CMK (cell line): ENCODE results near the gene LINC00305.

Experiments used
- DNase-seq: peaks from one replicate; pipeline ENCODE4 v3.0.0-alpha.2; 2010; ENCODE audit warnings: low read depth

The LINC00305 gene

DNA sequence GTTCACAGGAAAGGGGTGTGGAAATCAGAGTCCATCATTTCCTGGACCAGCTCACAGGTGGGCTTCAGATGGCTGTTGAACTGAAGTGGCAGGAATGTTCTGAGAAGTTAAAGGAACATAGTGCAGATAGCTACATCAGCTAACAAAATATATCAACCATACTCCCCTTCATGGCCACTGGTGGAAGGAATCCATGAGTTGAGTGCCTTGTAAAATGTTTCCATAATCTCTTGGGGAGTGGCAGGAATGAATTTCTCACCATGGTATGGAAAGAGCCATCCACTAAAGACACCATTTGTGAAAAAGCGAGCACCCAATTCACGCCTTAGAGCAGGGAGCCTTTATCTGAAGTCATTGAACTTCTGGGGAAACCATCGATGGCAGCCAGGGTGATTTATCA is at the start of gene LINC00305:
Gene LINC00305, minus strand, starts transcription at position 101 of the 400 bp plus-strand sequence.
- DNase-seq = no peak

DNA sequence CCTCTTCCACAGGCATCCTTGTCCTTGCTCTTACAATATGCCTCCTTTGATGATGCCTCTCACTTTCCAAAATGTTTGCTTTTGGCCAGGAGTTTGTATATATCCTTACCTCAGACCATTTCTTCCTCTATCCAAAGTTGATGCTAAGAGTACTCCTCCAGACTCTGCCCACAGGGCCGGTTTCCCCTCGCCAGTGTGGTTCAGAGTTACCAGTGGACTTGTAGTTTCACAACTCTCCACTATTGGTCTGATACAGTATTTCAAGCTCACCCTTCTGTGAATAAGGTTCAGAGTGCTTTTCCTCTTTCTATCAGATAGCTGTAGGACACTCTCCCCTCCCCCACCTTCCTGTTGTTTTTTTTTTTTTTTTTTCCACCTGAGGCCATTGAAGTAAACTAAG is 42.2 kb upstream of the LINC00305 start:
- DNase-seq = no peak

DNA sequence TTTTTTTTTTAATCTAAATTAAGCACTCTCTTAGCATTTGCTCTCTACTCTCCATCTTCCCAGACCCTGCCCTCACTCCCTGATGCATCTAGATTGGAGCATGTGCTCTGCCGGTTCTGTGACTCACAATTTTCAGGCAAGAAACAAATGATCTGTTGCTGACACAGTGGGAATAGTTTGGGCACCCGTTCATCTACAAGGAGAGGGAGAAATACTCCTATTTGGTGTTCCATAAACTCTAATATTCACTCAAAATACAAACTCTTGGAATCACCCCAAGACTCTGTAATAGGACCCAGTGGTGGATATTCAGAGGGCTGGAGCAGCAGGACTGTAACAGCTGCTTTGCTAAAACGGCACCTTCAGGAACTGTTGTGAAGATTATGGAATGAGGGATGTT is 37.1 kb upstream of the LINC00305 start:
- DNase-seq = no peak

DNA sequence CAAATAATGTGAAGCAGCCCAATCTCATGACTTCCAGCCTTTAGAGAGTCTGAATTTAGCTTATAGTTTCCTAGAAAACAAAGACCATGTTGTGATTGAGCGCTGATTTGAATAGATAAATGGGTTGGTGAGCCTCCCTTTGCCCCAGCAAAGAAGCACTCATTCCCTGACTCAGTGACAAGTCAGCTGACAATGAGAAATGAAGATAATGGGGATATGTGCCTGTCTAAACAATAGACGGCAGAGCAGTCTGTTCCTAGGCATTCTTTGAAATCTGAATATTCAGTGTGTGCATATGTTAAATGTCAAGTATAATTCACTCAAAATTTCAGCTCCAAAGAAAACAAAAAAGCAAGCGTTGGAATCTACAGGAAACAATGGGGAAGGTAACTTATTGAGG is 34.8 kb upstream of the LINC00305 start:
- no peak for DNase-seq

DNA sequence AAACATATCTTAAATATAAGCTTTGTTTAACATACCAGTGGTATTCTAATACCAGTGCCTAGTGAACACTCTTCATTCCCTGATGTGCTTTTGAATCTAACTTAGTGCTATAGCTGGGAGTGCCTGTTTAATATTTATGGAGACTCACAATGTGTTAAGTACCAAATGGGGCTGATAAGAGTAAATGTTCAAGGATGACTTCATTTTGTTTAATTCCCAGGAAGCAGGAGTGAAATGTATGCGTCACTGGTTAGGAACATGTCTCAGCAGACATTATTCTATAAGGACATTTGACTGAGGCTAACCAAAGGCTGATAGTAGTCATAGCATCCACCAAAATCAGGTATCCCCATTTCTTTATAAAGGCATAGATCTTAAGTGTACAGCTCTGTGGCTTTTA is 31.7 kb upstream of the LINC00305 start:
- no peak for DNase-seq

DNA sequence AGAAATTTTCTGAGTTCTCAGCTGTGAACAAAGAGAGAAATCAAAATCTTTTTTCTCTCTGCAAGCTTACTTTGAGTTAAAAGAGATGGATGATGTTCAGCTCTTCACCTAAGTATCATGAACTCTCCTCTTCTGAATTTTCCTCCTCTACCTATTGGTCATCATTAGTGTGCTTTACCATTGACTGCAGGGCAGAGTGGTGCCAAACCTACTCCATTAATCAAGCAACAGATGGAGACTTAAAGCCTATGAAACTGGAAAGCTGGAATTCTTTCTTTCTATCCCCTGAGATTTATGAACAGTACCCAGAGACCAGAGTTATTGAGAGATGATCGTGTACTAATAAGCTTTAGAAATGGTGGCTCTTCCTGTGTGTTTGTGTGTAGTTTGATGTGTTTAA is 31.3 kb upstream of the LINC00305 start:
- DNase-seq = no peak

DNA sequence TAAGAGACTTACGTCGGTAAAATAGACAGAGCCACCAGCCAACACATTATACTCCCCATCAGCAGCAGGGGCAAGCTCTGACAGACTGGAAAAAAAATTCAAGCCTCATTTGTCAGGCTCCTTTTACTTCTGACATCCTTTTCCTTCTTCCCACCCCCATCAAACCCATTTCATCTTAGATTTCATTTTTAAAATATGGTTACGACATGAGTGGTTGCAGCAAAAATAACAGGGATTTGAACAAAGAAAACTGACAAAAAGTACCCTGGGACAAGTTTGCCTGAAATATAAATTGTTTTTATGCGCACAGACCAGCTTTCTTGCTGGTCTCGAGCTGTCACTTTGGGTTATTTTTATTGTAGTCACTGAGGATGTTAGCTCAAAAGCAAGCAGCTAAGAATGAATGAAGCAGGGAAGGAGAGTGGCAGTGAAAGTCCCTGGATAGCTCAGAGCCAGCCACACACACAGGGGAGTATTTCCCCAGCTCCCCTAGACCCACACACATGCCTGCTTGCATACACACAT is 30.7 kb upstream of the LINC00305 start:
- no peak for DNase-seq

DNA sequence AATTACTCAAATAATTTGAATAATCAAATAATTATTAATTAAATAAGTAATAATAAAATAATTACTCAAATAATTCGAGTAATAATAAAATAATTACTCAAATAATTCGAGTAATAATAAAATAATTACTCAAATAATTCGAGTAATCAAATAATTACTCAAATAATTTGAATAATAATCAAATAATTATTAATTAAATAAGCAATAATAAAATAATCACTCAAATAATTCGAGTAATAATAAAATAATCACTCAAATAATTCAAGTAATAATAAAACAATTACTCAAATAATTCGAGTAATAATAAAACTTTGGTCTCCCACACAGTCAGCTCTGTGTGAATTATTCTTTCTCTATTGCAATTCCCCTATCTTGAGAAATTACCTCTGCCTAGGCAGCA is 30.0 kb upstream of the LINC00305 start:
- DNase-seq = no peak

DNA sequence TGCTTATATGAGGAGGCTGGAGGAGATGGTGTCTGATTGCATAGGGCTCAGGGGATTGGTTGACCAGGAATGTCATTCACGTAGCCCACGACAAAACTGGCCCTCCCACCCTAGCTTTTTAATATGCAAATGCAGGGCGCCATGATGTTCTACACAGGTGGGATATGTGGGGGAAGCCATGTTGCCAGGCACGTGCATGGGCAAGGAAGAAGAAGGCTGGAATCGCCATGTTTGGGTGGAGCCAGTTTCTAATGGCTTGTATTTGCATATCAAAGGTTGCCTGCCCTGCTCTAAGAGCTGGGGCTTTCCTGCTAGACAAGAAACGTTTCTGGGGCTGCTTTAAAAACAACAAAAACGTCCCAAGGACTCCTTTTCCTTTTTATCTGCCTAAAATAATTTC is 26.5 kb upstream of the LINC00305 start:
- DNase-seq = no peak

DNA sequence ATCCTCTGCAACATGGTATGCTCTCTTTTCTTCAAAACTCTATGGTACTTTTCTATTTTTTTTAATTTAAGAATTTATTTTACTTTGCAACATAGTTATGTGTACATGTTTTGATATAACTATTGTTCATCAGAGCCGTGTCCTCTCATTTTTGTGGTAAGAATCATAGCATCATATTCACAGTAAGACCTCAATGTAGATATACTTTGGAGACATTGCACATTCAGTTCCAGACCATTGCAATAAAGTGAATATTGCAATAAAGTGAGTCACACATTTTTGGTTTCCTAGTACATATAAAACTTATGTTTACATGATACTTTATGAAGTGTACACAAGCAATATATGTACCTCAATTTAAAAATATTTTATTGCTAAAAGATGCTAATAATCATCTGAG is 22.7 kb upstream of the LINC00305 start:
- no peak for DNase-seq

DNA sequence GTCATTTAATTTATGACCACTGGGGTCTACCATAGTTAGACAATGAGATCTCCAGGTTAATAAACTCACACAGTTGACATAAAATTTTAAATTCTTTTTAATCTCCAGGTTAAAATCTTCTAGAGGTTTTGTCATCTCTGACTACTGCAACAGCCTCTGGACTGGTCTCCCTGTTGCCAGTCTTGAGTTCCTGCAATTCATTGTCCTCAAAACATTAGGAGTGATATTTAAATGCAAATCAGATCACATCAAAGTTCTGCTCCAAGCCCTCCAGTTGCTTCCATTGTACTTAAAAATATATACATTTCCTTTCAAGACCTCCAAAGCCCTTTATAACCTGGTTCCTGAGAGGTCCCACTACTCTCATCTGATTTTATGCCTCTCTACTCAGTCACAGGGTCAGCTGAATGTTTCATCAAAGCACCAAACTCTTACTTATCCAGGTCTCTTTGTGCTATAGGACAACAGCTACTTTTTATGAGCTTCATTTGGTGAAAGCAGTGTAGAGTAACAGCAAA is 18.6 kb upstream of the LINC00305 start:
- no peak for DNase-seq

DNA sequence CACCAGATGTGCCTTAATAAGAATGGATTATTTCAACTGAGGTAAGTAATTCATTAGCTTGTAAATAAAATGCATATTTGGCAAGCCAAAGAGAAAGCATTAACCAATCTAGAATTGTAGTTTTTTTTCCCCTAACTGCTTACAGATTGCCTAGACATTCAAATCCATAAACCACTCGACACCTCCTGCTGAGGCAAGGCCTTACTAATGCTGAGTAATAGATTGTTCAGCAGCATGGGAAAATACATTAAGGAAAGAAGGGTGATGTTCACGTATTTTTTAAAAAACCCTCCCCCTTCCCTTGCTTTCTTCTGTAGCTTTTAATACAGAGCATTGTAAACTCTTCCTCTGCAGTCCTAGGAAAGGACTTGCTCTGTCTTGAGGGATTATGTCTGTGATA is 17.0 kb upstream of the LINC00305 start:
- no peak for DNase-seq

DNA sequence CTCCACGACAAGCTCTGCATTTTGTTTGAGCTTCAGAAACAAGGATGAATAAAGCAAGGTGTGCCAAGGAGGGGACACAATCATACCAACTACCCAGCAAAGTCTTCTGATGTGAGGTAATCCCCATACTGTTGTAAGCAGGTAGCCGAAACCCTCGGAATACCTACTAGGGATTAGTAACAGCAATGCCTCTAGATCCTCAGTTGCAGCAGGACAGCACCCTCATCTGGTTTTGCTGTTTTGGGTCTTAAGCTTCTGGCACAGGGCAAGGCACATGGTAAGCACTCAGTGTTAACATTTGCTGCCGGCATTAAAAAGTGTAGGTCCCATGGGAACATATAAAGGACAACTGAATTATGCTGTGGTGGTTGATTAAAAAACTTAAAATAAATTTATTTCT is 16.0 kb upstream of the LINC00305 start:
- no peak for DNase-seq

DNA sequence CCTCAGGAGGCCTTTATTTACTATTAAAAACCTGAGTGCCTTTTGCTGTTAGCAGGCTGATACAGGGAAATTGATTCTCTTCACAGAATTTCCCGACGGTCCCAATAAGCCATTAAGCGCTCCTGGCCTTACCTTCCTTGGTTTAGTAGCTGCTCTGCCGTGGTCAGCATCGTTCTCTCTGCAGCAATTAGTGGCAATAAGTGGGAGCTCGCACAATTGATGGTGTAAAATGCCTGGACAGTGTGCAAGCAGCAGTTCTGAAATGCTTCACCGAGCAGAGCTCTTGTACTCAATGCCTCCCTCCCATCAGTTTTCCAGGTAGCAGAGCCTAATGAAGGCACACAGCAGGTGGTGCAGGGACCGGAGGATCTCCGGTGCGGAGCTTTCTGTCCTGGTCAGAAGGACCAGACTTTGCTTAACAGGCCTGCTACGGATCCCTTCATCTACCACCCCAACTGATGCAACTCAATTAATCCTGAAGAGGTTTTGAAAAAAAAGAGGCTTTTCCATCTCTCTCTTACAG is 1.1 kb upstream of the LINC00305 start:
- DNase-seq = no peak

DNA sequence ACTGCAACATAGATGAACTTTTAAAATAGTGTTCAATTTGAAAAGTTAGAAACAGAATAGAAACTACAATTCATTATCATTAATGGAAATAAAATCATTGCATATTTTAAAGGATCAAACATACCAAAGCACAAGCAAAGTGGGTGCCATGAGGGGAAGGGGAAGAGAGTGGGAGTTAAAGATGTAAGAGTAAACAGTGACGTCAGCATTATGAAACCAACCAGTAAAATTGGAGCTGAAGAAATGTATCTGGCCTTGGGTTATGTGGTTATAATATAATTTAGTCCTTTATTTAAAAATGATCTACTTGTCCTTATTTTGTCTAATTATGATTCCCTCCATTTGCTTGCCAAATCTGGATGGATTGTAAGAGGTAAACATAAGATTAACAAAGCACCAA is 6.0 kb downstream of the LINC00305 start:
- DNase-seq = no peak

DNA sequence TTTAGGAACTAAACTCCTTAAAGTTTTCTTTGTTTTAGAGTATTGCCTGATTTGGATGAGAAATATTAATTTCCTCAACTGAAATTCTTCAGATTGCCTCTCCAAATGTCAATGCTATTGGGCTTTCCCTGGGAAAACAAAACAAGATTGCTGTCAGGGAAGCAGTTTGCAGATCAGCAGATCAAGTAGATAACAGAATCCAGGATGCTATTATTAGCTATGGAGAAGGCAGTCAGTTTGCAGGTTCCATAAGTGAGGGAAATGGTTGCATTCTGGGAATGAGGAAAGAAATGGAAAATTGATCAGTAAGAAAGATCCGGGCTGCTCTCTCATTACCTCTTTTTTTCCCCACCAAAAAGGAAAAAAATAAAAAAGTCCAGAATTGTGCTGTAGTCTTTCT is 11.0 kb downstream of the LINC00305 start:
- no peak for DNase-seq

DNA sequence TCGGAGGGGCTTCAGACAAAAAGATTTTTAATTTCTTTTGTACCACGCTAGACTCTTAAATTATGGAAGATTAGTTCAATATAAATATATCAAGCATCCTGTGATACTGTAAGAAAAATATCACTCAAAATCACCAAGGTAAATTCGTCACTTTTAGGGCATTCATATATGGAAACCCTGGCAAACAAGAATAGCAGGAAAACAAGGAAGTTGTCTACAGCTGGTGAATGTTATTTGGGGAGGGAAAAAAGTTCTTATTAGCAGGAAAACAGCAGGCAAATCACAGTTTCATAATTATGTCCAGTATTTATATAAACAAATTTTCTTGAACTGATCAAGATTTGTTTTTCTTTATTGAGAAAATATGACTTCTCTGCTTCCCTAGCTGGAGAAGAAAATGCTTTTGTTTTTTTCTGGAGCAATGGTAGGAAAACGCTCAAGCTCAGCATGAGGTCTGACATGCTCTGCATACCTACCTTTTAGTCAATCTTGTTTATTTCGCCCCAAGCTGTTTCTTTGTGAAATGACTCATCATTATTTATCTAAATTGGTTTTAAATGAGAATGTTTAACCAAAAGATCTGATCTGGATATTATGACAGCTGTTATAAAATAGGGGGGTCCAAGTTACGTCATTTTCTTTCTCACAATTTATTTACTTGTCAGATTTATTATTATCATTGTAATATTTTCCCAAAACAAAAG is 14.7 kb downstream of the LINC00305 start:
- DNase-seq = no peak

DNA sequence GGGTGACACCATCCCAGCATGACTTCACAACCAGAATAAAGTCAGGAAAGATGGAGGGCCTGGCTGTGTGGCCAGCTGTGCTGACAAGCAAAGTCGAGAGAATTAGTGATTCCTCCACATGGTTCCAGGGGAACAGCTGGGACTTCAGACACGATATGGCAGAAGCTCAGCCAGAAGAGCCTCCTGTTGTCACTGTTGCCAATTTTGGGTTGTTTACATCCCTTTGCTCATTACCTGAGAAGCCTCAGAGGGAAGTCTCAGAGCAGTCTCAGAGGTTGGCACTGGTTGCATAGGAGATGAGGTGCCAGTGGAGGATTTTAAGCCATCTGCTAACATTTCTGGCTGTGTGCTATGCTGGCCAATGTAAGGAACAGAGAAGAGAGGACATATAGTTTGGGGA is 16.0 kb downstream of the LINC00305 start:
- no peak for DNase-seq

DNA sequence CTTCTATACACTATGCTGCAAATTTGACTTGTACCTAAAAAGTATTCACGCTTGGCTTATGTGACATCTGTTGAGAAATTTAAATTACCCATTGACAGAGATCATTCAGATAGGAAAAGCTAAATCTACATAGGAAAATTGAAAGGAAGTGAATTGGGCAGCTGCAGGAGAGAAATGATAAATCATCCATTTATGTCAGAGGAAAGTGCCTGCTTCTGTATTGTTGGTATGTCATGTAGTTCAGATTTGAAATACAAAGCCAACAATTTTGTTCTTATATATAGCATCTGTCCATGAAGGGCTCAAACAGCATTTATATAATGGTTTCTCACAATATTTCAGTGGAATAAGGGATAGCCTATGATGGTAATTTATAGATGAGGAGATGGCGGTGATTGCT is 17.6 kb downstream of the LINC00305 start:
- DNase-seq = no peak

DNA sequence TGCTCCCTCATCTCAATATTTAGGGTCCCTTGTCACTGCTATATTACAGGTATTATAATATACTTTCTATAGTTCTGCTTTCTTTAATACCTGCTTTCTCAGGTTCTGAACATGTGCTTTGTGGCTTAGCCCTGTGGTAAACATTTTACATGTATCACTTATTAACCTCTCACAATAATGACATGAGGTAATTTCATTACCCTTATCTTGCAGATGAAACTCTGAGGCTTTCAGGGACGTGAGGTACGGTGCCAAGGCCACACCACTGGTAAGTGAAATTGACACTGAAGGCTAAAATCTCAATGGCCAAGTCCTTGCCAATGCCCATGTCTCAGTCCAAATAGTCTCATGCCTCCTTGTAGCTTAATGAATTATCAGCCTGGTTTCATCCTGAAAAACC is 21.7 kb downstream of the LINC00305 start:
- DNase-seq = no peak

DNA sequence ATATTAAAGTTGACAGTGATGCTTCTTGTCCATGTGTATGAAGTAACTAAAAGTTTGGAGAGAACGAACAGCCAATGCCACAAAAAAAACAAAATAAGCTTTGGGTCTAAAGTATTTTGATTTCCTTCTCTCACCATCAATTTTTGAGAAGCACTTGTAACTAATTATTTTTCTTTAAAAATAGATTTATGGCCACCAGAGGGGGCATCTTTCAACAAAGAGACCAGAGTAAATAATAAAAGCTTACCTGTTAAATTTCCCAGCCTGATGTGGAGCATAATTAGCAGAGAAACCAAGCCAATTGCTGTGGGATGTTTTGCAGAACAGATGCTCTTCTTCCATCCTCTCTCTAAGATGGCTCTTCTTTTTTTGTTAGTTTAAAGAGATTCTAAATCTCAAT is 29.0 kb downstream of the LINC00305 start:
- DNase-seq = no peak

DNA sequence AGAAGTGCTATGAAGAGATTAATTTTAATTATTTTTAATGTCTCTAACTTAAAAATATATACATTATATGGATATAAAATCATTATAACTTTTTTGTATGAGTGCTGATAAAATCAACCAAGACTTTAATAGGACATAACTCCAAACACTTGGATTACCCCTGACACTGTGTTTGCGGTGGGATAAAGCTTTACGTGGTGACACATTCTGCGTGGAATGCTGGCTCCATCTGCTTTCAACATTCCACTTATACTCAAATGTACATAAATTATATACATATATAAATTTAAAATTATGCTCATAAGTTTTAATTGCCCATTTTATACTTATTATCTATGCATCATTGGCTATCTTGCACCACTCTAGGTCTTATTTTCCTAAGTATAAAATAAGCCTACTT is 30.5 kb downstream of the LINC00305 start:
- no peak for DNase-seq

DNA sequence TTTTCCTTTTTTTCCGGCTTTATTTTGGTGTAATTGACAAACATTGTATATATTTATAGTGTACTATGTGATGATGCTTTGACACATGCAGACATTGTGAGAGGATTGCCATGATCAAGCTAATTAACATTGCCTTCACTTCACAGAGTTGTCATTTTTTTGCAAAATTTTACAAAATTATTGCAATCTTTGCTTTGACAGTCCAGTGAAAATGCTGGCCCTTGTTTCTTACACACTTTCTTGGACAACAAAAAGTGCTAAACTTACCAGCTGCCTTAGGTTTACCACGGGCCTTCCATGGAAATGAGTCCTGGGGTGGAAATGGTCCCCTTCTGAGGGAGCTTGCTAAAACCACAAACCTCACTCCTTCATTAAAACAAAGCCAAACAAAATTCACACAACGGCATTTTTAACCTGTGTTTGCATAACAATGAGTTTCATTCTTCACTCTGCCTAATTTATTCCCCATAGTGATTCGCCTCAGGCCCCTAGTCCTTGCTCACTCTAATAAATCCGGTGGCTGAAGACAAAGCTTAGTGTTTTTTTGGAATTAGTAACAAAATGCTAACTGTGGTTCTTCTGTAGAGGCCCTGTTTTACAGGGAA is 32.2 kb downstream of the LINC00305 start:
- no peak for DNase-seq

DNA sequence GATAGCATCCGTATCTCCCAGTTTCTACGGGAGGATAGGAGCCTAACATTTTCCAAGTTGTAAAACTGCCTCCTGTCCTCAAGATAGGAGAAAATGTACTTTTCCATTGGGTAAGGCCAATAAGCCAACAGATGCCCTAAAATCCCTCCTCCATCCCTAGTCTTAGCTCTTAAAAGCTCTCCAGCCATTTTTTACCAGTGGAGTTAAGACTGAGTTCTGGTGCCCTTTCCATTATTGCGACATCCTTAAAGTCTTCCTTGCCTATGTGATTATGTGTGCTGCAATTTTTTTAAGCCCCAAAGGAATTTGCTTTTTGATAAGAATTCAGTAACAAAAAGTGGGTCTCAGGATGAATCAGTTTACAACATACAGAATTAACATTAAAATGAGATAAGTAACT is 33.0 kb downstream of the LINC00305 start:
- DNase-seq = no peak
